ENCODE data around the gene PMPCA.

Gene PMPCA

DNA sequence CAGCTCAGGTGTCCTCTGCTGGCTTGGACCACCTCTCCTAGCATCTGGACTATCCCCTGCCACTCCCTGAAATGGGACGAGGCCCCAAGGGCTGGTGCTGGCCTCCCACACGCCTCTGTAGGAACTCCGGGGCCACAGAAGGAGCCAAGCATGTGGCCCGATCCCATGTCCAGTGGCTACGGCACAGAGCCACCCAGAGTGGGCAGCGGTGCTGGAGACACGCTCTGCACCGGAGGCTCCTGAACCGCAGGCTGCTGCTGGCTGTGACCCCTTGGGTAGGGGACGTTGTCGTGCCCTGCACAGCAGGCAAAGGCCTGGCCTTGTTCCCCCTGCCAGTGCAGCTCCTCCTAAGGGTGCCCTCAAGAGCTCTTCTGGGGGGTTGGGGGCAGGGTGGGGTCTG, 30.6 kb upstream of the PMPCA start:
- Mint-ChIP-seq H3K4me3 (no peak overlapping the region), H3K9me3 (no peaks in the 10 kb centered on the region), H3K36me3 (ENCODE audit: low read depth) (peaks cover 14% of the 10 kb centered on the region), H3K27ac (no peak overlapping the region), H3K4me1 (ENCODE audit: low read depth) (peaks cover 5% of the 10 kb centered on the region), H3K27me3 (ENCODE audit: low read depth) (no peaks in the 10 kb centered on the region)
- no peak for DNase-seq (ENCODE audit: low spot score)

DNA sequence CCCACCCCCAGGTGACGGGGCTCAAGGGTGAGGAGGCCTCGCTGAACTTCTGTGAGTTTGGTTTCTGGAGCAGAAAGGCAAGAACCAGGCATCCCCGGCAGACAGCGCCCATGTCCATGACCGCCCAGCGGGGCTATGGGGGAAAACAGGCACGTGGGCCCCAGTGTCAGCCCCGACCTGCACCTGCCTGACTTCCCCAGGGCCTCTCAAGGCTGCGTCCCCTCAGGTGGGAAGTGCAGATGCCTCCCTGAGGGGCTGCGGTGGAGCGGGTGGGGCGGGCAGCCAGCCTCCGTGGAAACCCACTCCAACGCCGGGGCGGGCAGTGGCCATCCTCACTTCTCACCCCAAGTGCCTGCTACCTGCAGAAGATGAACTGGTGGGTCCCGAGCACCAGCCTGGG, 30.1 kb upstream of the PMPCA start:
- H3K9me3 Mint-ChIP-seq: no peaks in the 10 kb centered on the region
- H3K4me1 Mint-ChIP-seq (ENCODE audit: low read depth): peaks cover 8% of the 10 kb centered on the region
- DNase-seq (ENCODE audit: low spot score): no peak
- H3K27ac Mint-ChIP-seq: no peak overlapping the region
- H3K4me3 Mint-ChIP-seq: no peak overlapping the region
- H3K36me3 Mint-ChIP-seq (ENCODE audit: low read depth): peaks cover 19% of the 10 kb centered on the region
- no peaks in the 10 kb centered on the region for H3K27me3 Mint-ChIP-seq (ENCODE audit: low read depth)

DNA sequence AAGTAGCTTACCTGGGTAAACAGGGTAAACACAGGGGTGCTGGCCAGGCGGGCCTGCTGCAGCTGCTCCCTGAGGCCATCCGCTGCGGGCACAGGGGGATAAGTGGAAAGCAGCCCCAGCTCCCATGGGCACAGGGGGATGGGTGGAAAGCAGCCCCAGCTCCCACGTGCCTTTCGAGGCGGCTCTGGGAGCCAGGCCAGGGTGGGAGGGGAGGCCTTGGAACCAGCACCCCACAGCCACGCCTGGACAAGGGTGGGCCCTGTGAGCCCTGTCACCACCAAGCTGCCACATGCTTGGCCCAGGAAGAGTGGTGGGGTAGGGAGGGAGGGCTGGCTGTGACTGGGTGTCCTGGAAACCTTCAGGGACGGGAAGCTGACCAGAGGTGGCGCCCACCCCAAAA, 29.1 kb upstream of the PMPCA start:
- peaks cover 16% of the 10 kb centered on the region for H3K4me1 Mint-ChIP-seq (ENCODE audit: low read depth)
- no peak overlapping the region for H3K4me3 Mint-ChIP-seq
- peaks cover 29% of the 10 kb centered on the region for H3K36me3 Mint-ChIP-seq (ENCODE audit: low read depth)
- no peak for DNase-seq (ENCODE audit: low spot score)
- H3K27ac Mint-ChIP-seq: no peak overlapping the region
- H3K27me3 Mint-ChIP-seq (ENCODE audit: low read depth): no peaks in the 10 kb centered on the region
- H3K9me3 Mint-ChIP-seq: no peaks in the 10 kb centered on the region

DNA sequence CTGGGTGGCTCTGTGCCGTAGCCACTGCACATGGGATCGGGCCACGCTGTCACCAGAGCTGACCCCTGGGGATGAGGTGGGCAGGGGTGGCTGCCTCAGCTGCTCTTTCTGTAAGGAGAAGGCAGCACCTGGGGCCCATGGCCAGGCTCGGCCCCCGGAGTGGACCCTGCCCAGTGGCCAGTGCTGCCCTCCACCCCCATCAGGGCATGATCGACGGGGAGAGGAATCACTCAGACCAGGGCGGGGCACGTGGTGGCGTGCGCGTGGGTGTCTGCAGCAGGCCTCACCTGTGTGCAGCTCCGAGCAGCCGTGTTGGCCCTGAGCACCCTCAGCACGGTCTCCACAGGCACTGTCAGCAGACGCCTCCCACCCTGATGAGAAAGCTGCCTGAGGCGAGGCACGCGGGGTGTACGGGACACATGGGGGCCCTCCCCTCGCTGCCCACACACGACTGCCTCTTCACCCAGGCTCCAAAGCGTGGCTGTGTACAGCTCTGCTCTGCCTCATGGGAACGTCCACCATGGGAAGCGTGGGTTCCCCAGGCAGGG, 28.4 kb upstream of the PMPCA start:
- Mint-ChIP-seq H3K4me3 (no peak overlapping the region), H3K9me3 (no peaks in the 10 kb centered on the region), H3K27ac (no peak overlapping the region), H3K4me1 (ENCODE audit: low read depth) (peaks cover 16% of the 10 kb centered on the region), H3K27me3 (ENCODE audit: low read depth) (no peaks in the 10 kb centered on the region), H3K36me3 (ENCODE audit: low read depth) (peaks cover 33% of the 10 kb centered on the region)
- DNase-seq (ENCODE audit: low spot score): no peak

DNA sequence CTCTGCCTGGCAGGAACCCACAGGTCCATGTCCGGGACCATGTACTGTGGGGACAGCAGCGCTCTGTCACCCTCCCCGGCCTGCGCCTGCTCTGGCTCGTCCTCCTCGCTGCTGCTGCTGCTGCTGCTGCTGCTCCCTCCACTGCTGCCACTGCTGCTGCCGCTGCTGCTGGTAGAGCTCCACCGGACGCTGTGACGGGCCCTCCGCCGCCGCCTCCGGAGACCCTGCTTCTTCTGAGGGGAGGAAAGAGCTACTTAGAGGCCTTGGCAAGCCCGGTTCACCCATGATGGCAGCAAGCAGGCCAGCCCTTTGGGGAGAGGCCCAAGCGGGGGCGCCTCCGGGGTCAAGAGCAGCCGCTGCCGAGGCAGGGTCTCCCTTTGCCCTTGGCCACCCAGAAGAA, 27.0 kb upstream of the PMPCA start:
- Mint-ChIP-seq H3K27ac (no peak overlapping the region), H3K9me3 (no peaks in the 10 kb centered on the region), H3K27me3 (ENCODE audit: low read depth) (no peaks in the 10 kb centered on the region), H3K4me1 (ENCODE audit: low read depth) (peaks cover 16% of the 10 kb centered on the region), H3K4me3 (no peak overlapping the region), H3K36me3 (ENCODE audit: low read depth) (peaks cover 42% of the 10 kb centered on the region)
- no peak for DNase-seq (ENCODE audit: low spot score)

DNA sequence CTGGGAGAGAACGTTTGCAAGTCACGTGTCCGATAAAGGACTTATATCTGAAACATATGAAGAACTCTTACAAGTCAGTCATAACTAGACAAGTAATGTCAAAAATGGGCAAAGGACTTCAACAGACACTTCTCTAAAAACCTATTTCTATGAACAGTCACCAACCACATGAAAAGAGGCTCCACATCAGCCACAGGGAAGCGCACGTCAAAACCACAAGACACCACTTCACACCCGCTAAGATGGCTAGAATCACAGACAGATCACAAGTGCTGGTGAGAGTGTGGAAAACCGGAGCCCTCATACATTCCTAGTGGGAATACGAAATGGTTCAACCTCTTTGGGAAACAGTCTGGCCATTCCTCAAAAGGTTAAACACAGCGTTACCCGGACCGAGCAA, 25.4 kb upstream of the PMPCA start:
- H3K9me3 Mint-ChIP-seq: no peaks in the 10 kb centered on the region
- peak overlapping the region; percentile 68 for H3K4me3 Mint-ChIP-seq
- peaks cover 16% of the 10 kb centered on the region for H3K4me1 Mint-ChIP-seq (ENCODE audit: low read depth)
- no peaks in the 10 kb centered on the region for H3K27me3 Mint-ChIP-seq (ENCODE audit: low read depth)
- H3K27ac Mint-ChIP-seq: peak overlapping the region; percentile 69
- H3K36me3 Mint-ChIP-seq (ENCODE audit: low read depth): peaks cover 53% of the 10 kb centered on the region
- peak; percentile 54 for DNase-seq (ENCODE audit: low spot score)

DNA sequence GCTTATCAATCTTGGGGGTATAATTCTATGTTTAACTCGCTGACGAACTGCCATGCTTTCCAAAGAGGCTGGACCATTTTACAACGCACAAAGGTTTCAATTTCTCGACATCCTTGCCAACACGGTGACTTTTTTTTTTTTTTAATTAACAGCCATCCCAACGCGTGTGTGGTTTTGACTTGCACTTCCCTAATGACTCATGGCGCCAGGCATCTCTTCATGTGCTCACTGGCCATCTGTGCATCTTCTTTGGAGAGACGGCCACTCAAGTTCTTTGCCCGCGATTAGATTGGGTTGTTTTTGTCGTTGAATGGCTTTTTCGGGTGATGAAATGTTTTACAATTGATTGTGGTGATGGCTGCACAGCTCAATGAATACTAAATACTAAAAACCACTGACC, 24.4 kb upstream of the PMPCA start:
- peak overlapping the region; percentile 2 for H3K27ac Mint-ChIP-seq
- no peak overlapping the region for H3K4me3 Mint-ChIP-seq
- no peaks in the 10 kb centered on the region for H3K9me3 Mint-ChIP-seq
- H3K27me3 Mint-ChIP-seq (ENCODE audit: low read depth): no peaks in the 10 kb centered on the region
- H3K36me3 Mint-ChIP-seq (ENCODE audit: low read depth): peaks cover 52% of the 10 kb centered on the region
- no peak for DNase-seq (ENCODE audit: low spot score)
- peaks cover 16% of the 10 kb centered on the region for H3K4me1 Mint-ChIP-seq (ENCODE audit: low read depth)

DNA sequence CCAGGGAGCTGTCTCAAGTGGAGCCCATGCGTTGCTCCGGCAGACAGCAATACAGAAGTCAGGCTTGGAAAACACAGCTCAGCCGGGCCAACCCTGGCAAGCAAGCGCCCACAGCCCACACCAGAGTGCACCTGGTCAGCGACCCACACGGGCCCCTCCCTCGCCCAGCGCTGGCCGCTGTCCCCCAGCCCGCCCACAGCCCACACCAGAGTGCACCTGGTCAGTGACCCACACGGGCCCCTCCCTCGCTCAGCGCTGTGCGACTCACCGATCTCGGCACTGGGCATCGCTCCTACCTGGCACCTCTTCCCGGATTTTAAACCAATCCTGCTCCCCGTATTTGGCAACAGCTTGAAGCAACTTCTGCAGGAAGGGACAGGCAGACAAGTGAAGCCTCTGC, 23.2 kb upstream of the PMPCA start:
- Mint-ChIP-seq H3K4me3 (no peak overlapping the region), H3K27ac (no peak overlapping the region), H3K4me1 (ENCODE audit: low read depth) (peaks cover 16% of the 10 kb centered on the region), H3K27me3 (ENCODE audit: low read depth) (no peaks in the 10 kb centered on the region), H3K36me3 (ENCODE audit: low read depth) (peaks cover 60% of the 10 kb centered on the region), H3K9me3 (no peaks in the 10 kb centered on the region)
- DNase-seq (ENCODE audit: low spot score): no peak

DNA sequence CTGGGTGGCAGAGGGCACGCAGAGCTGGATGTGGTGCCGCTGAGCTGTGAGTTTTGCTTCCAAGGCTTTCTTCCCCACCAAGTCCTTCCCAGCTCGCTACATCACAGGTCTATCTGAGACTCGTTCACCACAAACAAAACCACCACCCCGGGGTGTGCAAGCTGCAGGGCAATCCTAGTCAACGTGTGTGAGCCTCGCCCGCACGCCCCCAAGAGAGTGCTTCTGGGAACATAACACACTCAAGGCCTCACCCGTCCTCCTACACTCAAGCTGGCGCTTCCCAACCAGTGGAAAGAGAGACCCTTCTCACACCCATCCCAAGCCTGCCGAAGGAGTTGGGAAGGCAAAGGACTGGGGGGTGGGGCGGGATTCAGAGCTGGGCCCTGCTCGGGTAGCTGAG, 21.1 kb upstream of the PMPCA start:
- Mint-ChIP-seq H3K36me3 (ENCODE audit: low read depth) (peaks cover 59% of the 10 kb centered on the region), H3K4me3 (no peak overlapping the region), H3K27me3 (ENCODE audit: low read depth) (no peaks in the 10 kb centered on the region), H3K4me1 (ENCODE audit: low read depth) (peaks cover 16% of the 10 kb centered on the region), H3K27ac (no peak overlapping the region), H3K9me3 (no peaks in the 10 kb centered on the region)
- no peak for DNase-seq (ENCODE audit: low spot score)

DNA sequence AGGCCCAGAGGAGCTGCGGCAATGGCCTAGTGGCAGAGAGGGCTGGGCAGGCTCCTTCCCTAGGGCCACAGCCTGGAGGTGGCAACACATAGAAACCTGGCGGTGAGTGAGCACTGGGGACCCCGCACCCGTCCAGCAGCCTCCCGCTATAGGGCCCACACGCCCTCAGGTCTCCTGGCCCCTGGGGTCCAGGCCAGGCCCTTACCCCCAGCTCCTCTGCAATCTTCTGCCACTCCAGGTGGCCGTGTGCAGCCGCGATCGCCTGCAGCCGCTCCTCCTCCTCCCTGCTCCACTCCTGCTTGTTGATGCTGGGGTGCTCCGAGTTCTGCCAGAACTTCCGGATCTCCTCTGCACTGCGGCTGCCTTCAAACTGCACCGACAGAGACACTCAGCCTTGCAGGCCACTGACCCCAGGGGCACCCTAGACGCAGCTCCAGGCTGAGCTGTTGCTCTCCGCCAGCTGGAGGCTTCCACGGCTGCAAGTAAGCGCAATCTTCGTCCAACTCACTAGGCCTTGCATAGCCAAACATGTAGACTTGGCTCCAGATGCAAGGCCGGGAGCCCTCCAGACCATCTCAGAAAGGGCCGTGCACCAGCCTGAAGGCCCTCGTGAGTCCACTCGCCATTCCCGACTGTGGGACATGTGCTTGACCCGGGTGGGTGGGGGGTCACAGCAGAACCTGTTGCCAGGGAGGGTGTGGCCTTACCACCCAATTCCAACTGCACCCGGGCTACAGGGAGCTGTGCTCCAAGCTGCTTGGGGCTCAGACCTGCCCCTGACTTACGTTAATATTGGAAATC, 18.5 kb upstream of the PMPCA start:
- Mint-ChIP-seq H3K9me3 (no peaks in the 10 kb centered on the region), H3K4me1 (ENCODE audit: low read depth) (no peaks in the 10 kb centered on the region), H3K27ac (no peak overlapping the region), H3K27me3 (ENCODE audit: low read depth) (no peaks in the 10 kb centered on the region), H3K36me3 (ENCODE audit: low read depth) (peaks cover 38% of the 10 kb centered on the region), H3K4me3 (no peak overlapping the region)
- DNase-seq (ENCODE audit: low spot score): no peak

DNA sequence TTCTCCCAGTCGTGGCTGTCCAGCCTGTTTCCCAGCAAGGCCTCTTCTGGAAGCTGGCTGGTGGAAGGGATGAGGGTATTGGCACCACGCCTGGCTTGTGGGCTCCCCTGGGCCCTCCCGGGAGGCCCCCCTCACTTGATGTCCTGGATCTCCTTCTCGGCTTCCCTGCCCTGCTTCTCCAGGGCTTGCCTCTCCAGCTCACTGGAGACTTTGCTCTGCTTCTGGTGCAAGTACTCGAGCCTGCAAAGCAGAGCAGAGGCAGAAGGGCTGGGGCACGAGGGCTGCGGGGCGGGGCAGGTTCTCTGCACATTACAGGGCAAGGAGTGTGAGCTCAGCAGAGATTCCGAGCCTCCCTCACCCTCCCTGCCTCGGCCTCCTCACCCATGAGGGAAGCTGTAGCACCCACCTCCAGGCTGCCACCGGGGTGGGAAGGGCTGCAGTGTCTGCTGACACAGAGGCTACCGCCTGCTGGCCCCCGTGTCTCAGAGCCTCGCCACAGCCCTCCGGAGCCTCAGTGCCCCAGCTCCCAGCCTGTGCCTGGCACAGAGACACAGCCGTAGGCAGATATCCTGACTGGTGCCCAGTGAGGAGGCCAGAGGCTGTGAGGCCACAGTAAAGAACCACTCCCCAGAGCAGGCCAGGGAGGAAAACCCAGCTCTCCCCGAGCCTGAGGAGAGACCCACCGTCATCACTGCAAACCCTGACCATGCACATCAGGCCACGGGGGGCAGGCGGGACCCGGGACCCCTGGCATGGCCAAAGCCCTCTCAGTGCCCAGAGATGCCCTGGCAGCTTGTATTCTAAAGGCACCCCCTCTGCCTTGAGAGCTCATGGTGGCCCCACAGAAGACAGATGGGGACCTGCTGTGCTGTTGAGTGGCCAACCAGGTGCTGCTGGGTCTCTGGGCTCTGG, 17.7 kb upstream of the PMPCA start:
- DNase-seq (ENCODE audit: low spot score): no peak
- Mint-ChIP-seq H3K4me1 (ENCODE audit: low read depth) (no peaks in the 10 kb centered on the region), H3K27ac (no peak overlapping the region), H3K27me3 (ENCODE audit: low read depth) (no peaks in the 10 kb centered on the region), H3K9me3 (no peaks in the 10 kb centered on the region), H3K4me3 (no peak overlapping the region), H3K36me3 (ENCODE audit: low read depth) (peaks cover 33% of the 10 kb centered on the region)

DNA sequence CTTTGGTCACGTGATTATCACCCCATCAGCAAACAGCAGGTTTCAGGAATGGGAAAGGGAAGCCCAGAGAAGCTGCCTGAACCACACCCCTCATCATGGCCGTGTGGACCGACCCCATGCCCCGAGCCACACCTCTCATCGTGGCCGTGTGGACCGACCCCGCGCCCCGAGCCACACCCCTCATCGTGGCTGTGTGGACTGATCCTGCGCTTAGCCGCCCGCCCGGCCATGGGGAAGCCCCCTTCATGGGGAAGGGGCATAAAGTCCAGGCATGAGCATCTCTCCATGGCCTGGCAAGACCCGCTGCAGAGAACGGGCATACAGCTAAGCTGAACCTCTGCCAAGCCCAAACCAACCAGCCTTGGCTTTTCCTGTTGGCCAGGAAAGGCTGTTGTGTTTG, 16.9 kb upstream of the PMPCA start:
- Mint-ChIP-seq H3K27ac (no peak overlapping the region), H3K36me3 (ENCODE audit: low read depth) (peaks cover 34% of the 10 kb centered on the region), H3K27me3 (ENCODE audit: low read depth) (no peaks in the 10 kb centered on the region), H3K4me1 (ENCODE audit: low read depth) (peaks cover 3% of the 10 kb centered on the region), H3K4me3 (no peak overlapping the region), H3K9me3 (no peaks in the 10 kb centered on the region)
- no peak for DNase-seq (ENCODE audit: low spot score)

DNA sequence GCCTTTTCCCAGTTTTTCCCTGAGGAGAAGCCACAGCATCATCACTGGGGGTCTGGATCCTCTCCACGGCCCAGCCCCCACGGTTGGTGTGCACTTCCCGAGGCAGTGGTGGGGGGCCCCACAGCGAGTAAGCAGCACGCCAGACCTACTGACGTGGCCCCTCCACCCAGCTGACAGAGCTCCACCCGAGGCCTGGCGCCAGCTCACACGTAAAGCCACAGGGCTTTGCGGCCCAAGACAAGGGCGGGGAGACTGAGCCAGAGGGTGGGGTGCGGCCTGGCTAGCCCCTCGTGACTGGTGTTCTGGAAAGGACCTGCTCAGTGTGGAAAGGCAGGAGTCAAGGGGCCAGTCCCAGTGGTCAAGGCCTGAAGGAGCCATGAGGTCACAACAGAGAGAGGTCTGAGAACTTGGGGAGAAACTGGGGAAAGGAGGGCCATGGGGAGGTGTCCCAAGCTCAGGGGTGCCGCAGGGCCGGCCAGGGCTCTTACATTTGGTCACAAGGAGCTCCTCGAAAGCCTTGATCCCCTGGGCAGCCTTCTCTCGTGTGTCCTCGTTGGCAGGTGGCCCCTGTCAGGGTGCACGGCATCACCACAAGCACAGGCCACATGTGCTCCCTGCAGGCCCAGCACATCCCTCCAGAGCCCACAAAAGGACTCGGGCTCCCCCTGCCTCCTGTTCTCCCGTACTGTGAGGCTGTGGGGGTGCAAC, 16.0 kb upstream of the PMPCA start:
- DNase-seq (ENCODE audit: low spot score): no peak
- Mint-ChIP-seq H3K36me3 (ENCODE audit: low read depth) (peaks cover 37% of the 10 kb centered on the region), H3K27me3 (ENCODE audit: low read depth) (no peaks in the 10 kb centered on the region), H3K4me1 (ENCODE audit: low read depth) (peaks cover 11% of the 10 kb centered on the region), H3K9me3 (no peaks in the 10 kb centered on the region), H3K4me3 (no peak overlapping the region), H3K27ac (no peak overlapping the region)

DNA sequence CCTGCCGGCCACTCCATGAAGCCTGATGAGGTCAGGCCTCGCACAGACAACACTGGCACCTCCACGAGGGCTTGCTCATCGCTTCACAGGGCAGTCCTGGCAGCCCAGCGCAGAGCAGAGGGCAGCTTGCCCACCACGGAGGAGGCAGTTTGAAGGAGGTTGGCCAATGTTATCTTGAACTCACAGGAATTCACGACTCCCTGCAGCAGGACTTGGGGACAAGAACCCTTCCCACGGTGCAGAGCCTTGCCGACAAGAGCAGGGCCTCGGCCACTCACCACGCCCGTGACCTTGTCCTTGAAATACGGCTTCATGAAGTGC, 15.5 kb upstream of the PMPCA start:
- H3K27ac Mint-ChIP-seq: no peak overlapping the region
- no peaks in the 10 kb centered on the region for H3K27me3 Mint-ChIP-seq (ENCODE audit: low read depth)
- no peak for DNase-seq (ENCODE audit: low spot score)
- H3K4me3 Mint-ChIP-seq: no peak overlapping the region
- peaks cover 11% of the 10 kb centered on the region for H3K4me1 Mint-ChIP-seq (ENCODE audit: low read depth)
- H3K36me3 Mint-ChIP-seq (ENCODE audit: low read depth): peaks cover 32% of the 10 kb centered on the region
- H3K9me3 Mint-ChIP-seq: no peaks in the 10 kb centered on the region

Measured in T-helper 2 cell treated with Interferon-gamma antibody and Interleukin-4, amounts not matched to agents 5 μg/mL and 100 μg/mL, for 36 hours (primary cell).